IPS-NIHi7 (cell line): ENCODE measurements around the gene NUDT8.
"Not testable (repeated sequence)": the region's sequence is repeated elsewhere in the genome, so short reads cannot be mapped to it uniquely, and the experiment has no call there.

ENCODE experiments used
- DNase-seq: peaks from one replicate; pipeline ENCODE4 v3.0.0; 2012; ENCODE audit warnings: mixed read lengths; ENCODE audit errors: extremely low spot score

NUDT8 gene

GRCh38 chr11:67660752-67661151, 31.0 kb upstream of the NUDT8 start:
- not testable (repeated sequence) for DNase-seq

GRCh38 chr11:67659651-67660165, 30.0 kb upstream of the NUDT8 start:
- not testable (repeated sequence) for DNase-seq

- DNase-seq: no peak
These were observed 27.6 kb upstream of the NUDT8 start for GRCh38 chr11:67657300-67657699.

- DNase-seq: peak; percentile 4
These were observed 26.7 kb upstream of the NUDT8 start for GRCh38 chr11:67656278-67656922.

GRCh38 chr11:67654225-67654624, 24.5 kb upstream of the NUDT8 start:
- DNase-seq: no peak

GRCh38 chr11:67652965-67653845, 23.5 kb upstream of the NUDT8 start:
- no peak for DNase-seq

GRCh38 chr11:67651976-67652781, 22.4 kb upstream of the NUDT8 start:
- peak; percentile 6 for DNase-seq

- no peak for DNase-seq
These were observed 20.1 kb upstream of the NUDT8 start for GRCh38 chr11:67649634-67650510.

GRCh38 chr11:67648796-67649613, 19.3 kb upstream of the NUDT8 start:
- DNase-seq: peak; percentile 5

GRCh38 chr11:67648140-67648795, 18.5 kb upstream of the NUDT8 start:
- peak; percentile 77 for DNase-seq

- no peak for DNase-seq
These were observed 17.7 kb upstream of the NUDT8 start for GRCh38 chr11:67647471-67647870.

GRCh38 chr11:67646535-67647336, 17.0 kb upstream of the NUDT8 start:
- DNase-seq: peak; percentile 4

- peak; percentile 52 for DNase-seq
These were observed 16.1 kb upstream of the NUDT8 start for GRCh38 chr11:67645521-67646461.

GRCh38 chr11:67644472-67645418, 15.0 kb upstream of the NUDT8 start:
- peak; percentile 37 for DNase-seq

GRCh38 chr11:67644042-67644441, 14.3 kb upstream of the NUDT8 start:
- DNase-seq: peak; percentile 50
